HG03521 (cell line): Measurements from ENCODE around the gene FDCSP.
"Not testable (repeated sequence)": the region's sequence is repeated elsewhere in the genome, so short reads cannot be mapped to it uniquely, and the experiment has no call there.

Source experiments
- ATAC-seq: cut with Tn5 transposase; IDR thresholded peaks from one replicate; pipeline ENCODE4 v1.9.1; 2021; ENCODE audit warnings: mild to moderate bottlenecking, moderate library complexity; ENCODE audit not compliant: unreplicated experiment

FDCSP gene

DNA sequence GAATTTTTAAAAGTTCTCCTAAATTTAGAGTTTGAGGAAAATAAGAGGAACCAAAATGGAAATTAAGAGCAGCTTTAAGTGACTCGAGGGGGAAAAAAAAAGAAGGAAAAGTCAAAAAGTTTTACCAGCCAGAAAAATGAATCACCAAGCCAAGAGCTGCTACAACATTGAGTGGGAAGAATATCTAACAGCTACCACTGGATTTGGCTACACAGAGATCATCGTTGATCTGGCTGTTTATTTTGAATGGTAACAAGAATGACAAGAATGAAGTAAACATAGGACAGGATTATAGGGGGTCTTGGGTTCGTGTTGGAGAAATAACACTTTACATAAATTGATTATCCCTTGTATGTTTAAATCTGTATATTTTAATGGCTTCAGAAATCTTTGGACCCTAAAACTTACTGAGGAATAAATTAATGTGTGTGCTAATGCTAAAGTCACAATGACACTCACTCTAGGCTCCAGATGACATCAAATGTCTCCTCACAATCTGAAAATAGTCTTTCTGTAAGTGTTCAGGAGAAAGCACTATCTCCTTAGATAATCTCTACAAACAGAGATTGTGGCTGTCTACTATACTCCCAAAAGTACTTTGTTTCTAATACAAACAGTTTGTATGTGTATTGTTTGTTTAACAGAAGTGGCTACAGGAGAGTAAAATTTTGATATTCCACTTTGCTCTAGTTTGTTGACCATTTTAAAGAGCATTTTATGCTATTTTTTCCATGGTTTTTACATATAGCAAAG lies 13.4 kb downstream of the FDCSP start:
- ATAC-seq: no peak

DNA sequence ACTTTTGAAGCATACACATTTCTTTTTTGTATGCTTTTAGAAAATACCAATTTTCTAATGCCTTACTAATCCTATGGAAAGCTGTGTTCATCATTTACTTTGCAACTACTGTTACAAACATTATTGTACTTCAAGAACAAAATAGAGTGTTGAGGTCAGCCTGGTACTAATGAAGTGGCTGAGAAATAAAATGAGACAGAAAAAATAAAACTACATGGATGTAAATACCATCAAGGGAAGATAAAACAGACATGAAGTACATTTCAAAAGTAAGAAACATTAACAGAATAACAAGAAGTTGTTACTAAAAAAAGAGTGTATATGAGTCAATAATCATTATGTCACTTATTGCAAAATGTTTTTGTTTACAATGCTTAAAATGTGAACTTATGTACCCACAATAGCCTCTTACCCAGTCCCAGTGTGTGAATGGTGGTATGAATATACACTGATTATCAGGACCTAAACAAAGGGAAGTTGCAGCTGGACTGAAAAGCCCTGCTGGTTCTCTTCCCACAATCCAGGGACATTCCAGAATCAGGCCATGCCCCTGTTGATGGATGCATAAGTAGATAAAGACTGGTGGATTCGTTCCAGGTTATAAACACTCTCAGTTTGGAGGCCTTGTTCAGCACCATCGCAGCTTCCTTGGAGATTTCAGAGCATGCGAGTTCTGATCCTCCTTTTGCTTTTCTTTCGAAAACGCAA lies 14.1 kb downstream of the FDCSP start:
- ATAC-seq: no peak

- ATAC-seq: not testable (repeated sequence)
Observed at GRCh38 chr4:70242297-70242696, 16.4 kb downstream of the FDCSP start, which contains the start of gene CSN3. Gene CSN3, plus strand, starts transcription at chr4:70242597. Its CDS starts 2,223 bp downstream, at chr4:70244820.

GRCh38 chr4:70243091-70243490 lies 17.2 kb downstream of the FDCSP start:
- ATAC-seq: no peak

- no peak for ATAC-seq
Observed at GRCh38 chr4:70251250-70251944, 25.5 kb downstream of the FDCSP start.

DNA sequence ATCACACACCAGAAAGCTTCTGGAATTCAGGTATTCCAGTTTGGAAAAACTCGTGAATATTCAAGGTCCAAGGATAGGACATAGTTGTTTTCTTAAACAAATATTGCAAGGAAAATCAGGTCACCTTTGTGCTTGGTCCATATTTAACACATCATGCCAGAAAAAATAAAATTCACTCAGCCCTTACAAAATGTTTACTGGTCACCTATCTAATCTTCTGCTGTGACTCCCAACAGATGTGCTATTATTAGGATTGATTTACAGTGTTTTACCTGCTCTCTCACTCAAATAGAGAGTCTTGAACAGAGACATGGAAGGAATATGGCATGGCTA lies 26.0 kb downstream of the FDCSP start:
- no peak for ATAC-seq

- no peak for ATAC-seq
Observed at GRCh38 chr4:70269674-70270073, 43.8 kb downstream of the FDCSP start.

GRCh38 chr4:70277121-70277520 lies 51.2 kb downstream of the FDCSP start:
- no peak for ATAC-seq

DNA sequence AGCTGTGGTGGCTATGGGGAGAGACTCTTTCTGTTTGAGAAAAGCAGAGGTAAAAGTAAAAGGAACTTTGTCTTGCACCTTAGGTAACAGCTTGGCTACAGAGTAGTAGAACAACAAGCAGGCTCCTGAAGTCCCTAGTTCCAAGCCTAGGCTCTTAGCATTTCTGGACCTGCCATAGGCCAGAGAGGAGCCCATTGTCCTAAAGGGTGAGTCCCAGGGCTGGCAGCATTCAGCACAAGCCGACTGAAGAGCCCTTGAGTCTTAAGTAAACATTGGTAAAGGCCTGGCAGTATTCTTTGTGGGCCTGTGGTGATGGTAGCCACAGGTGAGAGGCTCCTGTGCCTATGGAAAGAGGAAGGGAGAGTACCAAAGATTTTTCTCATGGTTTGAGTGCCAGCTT lies 54.6 kb downstream of the FDCSP start:
- no peak for ATAC-seq
